ENCODE results near the gene AP1AR.

Gene AP1AR

GRCh38 chr4:112222219-112222955 lies 9.2 kb upstream of the AP1AR start:
- no peak for DNase-seq (ENCODE audit: low spot score)
- FAIRE-seq: no peak

- FAIRE-seq (no peak), DNase-seq (ENCODE audit: low spot score) (no peak)
Measured at GRCh38 chr4:112225157-112225556, 6.4 kb upstream of the AP1AR start.

- FAIRE-seq (peak; percentile 74), DNase-seq (ENCODE audit: low spot score) (peak; percentile 99)
Measured at GRCh38 chr4:112230879-112231778, 458 bp upstream of the AP1AR start.

GRCh38 chr4:112234952-112235609 lies 3.5 kb downstream of the AP1AR start:
- FAIRE-seq (no peak), DNase-seq (ENCODE audit: low spot score) (peak; percentile 64)

DNA sequence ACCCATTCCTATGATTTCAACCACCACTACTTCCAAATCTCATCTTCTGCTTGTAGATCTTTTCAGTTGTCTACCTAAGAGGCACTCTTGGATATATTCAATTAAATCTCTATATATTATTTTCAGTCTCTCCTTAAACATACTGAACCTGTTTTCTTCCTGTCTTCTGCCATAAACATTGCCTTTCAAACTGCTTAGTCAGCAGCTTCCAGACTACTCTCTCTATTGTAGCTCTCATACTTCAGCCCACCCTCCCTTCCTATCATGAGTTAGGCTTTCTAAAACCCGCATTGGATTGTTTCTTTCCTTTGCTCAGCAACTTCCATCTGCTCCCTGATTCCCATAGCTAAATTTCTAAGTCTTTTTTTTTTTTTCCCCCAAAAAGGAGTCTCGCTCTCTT lies 4.5 kb downstream of the AP1AR start:
- no peak for DNase-seq (ENCODE audit: low spot score)
- FAIRE-seq: no peak

GRCh38 chr4:112238833-112239232 lies 7.2 kb downstream of the AP1AR start:
- DNase-seq (ENCODE audit: low spot score) (no peak), FAIRE-seq (no peak)

DNA sequence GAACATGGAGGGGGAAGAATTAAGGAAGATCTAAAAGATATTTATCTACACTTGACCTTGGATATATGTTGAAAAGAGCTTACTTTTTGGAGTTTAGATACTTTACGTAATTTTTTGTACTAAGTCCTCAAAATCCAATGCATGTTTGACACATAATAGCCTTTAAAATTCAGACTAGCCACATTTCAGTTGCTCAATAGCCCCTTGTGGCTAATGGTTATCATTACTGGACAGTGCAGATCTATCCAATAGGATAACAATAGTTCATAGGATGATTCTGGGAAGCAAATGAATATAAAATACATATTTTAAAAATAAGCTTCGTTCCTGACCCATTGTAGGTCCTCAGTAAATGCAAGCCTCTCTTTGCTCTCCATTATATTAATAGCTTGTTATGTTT lies 13.8 kb downstream of the AP1AR start:
- DNase-seq (ENCODE audit: low spot score): no peak
- no peak for FAIRE-seq

DNA sequence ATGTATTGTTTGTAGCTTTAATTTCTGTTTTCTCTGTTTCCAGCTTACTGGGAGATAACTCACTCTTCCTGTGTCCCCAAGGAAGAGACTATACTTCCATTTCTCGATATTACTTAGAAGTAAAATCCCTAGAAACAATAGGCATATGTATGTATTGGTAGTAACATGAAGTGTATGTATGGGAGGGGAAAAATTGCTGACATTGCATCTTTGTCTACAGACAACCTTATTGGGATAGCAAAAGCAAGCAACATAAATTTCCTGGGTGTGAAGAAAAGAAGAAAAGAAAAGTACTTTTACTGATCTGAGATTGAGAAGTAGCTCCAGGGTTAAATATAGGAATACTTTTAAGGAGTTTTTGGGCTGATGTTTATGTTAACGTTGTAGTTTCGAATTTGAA lies 15.4 kb downstream of the AP1AR start:
- DNase-seq (ENCODE audit: low spot score) (no peak), FAIRE-seq (no peak)

DNA sequence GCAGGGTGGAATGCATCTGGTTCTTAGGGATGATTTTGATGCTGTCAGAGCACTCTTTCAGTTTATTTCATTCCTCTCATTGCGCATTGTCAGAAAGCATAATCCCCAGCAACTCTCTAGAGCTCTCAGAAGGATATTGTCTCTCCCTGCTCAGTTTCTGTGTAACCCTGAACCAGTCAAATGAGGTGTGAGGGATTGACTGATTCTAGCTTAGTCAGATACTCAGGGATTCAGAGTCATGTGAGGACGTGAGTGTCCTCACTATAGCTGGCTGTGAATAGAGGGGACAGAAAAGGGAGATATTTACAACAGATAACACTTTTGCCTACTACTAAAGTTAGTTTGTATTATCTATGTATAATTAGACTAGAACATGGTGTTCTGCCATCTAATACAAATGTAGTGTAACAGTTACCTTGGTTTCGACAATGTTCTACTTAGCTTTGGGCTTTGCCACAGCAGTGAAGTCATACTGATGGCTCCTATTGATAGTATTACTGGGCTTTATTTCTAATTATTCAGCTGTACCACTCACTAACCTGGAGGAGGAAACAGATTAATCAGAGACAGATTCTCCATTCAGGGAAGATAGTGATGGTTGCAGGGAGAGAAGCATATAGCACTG lies 19.5 kb downstream of the AP1AR start:
- FAIRE-seq (no peak), DNase-seq (ENCODE audit: low spot score) (no peak)

DNA sequence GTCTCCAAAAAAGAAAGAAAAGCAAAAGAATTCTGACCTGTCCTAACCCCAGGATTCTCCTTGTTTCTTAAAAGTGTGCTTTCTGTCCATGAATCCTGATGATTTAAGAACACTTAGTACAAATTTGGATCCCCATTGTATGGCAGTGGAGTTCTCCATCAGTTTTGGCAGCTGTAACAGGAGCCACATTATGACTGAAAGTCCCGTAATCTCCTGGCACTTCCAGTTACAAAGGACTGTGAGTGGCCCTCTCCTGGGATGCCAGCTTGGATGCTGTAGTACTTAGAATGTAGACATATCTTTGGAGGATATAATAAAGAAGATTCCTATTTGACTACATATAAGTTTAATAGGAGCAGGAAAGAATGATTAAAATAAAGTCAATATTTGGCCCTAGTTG lies 20.6 kb downstream of the AP1AR start:
- DNase-seq (ENCODE audit: low spot score) (no peak), FAIRE-seq (no peak)

GRCh38 chr4:112253382-112254000 lies 21.9 kb downstream of the AP1AR start:
- FAIRE-seq (no peak), DNase-seq (ENCODE audit: low spot score) (no peak)

DNA sequence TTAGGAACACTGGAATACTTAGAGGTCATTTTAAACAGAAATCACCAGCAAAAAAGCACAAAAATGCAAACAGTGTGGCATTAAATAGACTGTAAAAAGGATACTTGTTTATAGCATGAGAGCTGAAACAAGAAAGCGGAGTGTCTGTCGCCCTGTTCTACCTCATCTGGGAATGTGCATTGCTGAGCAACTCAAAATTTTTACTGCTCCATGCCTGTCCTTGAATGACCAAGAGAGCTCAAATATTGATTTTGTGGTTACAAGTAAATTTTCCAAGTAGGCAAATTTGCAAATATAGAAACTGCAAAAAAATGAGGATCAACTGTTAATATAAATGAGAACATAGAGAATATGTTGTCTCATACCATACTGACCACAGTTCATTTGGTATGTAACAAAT lies 25.5 kb downstream of the AP1AR start:
- DNase-seq (ENCODE audit: low spot score) (no peak), FAIRE-seq (no peak)

DNA sequence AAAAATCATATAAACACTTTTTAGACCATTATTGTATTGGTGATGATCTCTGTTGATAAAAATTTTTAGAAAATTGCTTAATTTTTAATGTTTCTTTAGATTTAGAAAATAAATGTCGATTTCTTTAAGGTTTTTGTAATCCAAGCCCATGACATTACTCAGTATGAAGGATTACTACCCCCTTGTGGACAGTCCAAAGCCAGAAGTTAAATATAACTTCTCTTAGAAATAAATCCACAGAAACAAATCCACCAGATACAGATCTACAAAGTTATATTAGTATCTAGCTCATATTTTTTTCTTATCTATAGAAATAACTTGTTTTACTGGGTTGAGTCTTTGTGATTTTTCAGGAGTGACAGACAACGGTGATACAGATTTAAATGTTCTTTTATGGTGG lies 35.2 kb downstream of the AP1AR start:
- DNase-seq (ENCODE audit: low spot score) (no peak), FAIRE-seq (no peak)

- FAIRE-seq (no peak), DNase-seq (ENCODE audit: low spot score) (no peak)
Measured at GRCh38 chr4:112270051-112270450, 38.5 kb downstream of the AP1AR start.

DNA sequence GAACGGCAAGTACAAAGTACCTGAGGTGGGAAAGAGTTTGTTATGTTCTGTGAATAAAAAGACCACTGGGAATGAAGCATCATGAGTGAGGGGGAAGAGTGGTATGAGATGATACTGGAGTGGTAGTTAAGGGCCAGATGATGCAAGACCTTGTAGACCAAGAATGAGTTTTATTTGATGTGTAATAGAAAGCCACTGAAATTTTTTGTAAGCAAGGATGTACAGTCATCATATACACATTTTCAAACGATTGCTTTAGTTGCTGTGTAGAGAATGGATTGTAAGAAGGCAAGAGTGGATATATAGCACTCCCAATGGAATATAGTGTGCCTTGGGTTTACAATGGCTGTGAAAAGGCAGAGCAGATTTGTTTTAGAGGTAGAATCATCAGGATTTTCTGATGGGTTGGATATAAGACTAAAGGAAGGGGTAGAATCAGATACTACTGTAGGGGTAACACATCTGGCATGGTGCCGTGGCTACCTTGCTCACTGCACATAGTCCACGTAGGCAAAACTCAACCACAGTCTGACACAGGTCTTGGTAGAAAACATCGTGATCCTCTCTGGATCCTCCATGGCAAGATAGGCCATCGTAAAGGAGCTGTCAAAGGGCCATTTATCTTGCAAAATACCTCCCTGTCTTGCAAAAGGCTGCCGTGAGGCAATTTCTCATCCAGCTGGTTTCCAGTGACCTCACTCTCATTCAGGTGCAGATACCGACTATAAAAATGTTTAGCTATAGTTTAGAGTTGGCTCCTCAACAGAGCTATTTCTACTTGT lies 39.2 kb downstream of the AP1AR start:
- DNase-seq (ENCODE audit: low spot score) (no peak), FAIRE-seq (peak; percentile 17)

GRCh38 chr4:112272292-112272691 lies 40.7 kb downstream of the AP1AR start:
- DNase-seq (ENCODE audit: low spot score) (no peak), FAIRE-seq (no peak)

- DNase-seq (ENCODE audit: low spot score): no peak
- no peak for FAIRE-seq
Measured at GRCh38 chr4:112274959-112275358, 43.4 kb downstream of the AP1AR start.

DNA sequence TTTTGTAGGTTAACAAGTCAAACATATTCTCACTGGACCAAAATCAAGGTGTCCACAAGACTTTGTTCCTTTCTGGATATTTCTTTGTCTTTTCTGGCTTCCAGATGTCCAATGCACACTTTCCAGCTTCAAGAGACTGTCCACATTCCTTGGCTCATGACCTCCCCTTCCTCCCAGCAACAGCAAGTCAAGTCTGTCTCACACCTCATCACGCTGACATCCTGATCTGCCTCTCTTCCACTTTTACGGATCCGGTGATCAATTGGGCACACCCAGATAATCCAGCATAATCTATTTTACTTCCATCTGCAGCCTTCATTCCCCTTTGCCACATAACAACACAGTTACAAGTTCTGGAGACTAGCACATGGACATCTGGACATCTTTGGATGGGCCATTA lies 44.5 kb downstream of the AP1AR start:
- DNase-seq (ENCODE audit: low spot score): no peak

DNA sequence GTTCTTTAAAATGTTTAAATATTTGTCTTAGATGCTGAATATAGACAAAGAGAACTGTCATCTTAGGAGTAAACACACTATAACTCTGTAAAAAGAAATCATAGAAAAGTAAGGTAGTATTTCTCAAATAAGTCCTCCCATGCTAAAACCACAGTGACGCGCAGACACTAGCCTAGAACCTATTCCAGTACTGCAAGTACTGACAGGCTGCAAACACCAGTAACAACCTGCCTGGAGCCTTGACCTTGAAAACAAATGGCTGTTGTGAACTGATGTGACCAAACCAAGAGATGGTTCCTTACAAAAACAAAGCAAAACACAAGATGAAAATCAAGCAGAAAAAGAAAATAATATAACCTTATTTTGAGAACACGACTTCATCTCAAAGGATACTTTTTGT lies 45.6 kb downstream of the AP1AR start:
- DNase-seq (ENCODE audit: low spot score): no peak

More for the DNA sequence above, 44.5 kb downstream of the AP1AR start:
- peak; percentile 58 for FAIRE-seq

GRCh38 chr4:112277705-112278448 lies 46.3 kb downstream of the AP1AR start:
- DNase-seq (ENCODE audit: low spot score) (no peak), FAIRE-seq (no peak)

More for the DNA sequence above, 45.6 kb downstream of the AP1AR start:
- no peak for FAIRE-seq

All from urothelium cell line (cell line).